GM23338 (cell line): Measurements from ENCODE around the gene ABCC10.

Experiments used
- EZH2 ChIP-seq: fragments of 200-600 bp; sonication (generic); IDR thresholded peaks from one replicate; pipeline ENCODE4 v1.8.0; 2017; ENCODE audit warnings: antibody characterized with exemption, mild to moderate bottlenecking, low read depth; ENCODE audit not compliant: unreplicated experiment
- JUNB ChIP-seq: IDR thresholded peaks from one replicate; pipeline ENCODE4 v1.6.1; 2016; ENCODE audit warnings: antibody characterized with exemption; ENCODE audit not compliant: unreplicated experiment
- POLR2AphosphoS5 ChIP-seq: IDR thresholded peaks from 2 replicates; pipeline ENCODE4 v1.6.1; 2016; ENCODE audit warnings: antibody characterized with exemption, low read depth
- REST ChIP-seq: IDR thresholded peaks from one replicate; pipeline ENCODE4 v1.6.1; 2018; ENCODE audit warnings: antibody characterized with exemption; ENCODE audit not compliant: unreplicated experiment
- TF ChIP-seq, protein P1 (sequence below), 2 experiments: fragments of 200-600 bp in 1 of 2; sonication (generic) in 1 of 2; conservative IDR thresholded peaks; 2 replicates each; pipeline versions ENCODE4 v1.5.1 to v1.6.1; 2016 to 2017; ENCODE audit warnings: antibody characterized with exemption in 2 of 2, low read depth in 2 of 2, mild to moderate bottlenecking in 2 of 2, moderate library complexity in 1 of 2

DNA sequence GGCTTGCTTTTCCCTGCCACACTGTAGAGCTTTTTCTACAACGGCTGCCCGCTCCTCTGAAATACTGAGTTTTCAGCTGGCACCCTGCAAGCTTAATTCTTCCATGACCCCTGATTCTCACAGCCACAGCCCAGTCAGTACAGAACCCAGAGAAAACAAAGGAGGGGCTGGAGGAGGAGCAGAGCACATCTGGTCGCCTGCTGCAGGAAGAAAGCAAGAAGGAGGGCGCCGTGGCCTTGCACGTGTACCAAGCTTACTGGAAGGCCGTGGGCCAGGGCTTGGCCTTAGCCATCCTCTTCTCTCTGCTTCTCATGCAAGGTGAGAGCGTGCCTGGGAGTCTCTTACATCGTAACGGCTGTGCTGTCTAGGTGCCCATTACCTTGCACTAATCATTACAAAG lies 16.7 kb downstream of the ABCC10 start:
- TF ChIP-seq JUNB (no peak), POLR2AphosphoS5 (no peak), EZH2 (no peak), REST (no peak)
- TF ChIP-seq, protein P1, sequence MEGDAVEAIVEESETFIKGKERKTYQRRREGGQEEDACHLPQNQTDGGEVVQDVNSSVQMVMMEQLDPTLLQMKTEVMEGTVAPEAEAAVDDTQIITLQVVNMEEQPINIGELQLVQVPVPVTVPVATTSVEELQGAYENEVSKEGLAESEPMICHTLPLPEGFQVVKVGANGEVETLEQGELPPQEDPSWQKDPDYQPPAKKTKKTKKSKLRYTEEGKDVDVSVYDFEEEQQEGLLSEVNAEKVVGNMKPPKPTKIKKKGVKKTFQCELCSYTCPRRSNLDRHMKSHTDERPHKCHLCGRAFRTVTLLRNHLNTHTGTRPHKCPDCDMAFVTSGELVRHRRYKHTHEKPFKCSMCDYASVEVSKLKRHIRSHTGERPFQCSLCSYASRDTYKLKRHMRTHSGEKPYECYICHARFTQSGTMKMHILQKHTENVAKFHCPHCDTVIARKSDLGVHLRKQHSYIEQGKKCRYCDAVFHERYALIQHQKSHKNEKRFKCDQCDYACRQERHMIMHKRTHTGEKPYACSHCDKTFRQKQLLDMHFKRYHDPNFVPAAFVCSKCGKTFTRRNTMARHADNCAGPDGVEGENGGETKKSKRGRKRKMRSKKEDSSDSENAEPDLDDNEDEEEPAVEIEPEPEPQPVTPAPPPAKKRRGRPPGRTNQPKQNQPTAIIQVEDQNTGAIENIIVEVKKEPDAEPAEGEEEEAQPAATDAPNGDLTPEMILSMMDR (conservative IDR thresholded peaks at IDR 0.05; ENCODE audit: low read depth in 2 of 2) = no peak
